Thoracic aorta (tissue), 2 donors: ENCODE results near the gene RBM24. TPM values are rescaled to one million over a fixed set of nuclear protein-coding genes. Genes with fewer than 3 reads are reported as not detected.
"Not testable (repeated sequence)": the region's sequence is repeated elsewhere in the genome, so short reads cannot be mapped to it uniquely, and the experiment has no call there.

ENCODE experiments used
- ATAC-seq: fragments of 150-250 bp; one replicate; pipeline ENCODE4 v1.8.0; 2017; ENCODE audit warnings: low read depth; ENCODE audit not compliant: insufficient number of reproducible peaks, low FRiP score
- DNase-seq: peaks from one replicate; pipeline ENCODE4 v3.0.0-alpha.2; 2020; ENCODE audit warnings: low spot score
- H3K27ac ChIP-seq, 2 donors: fragments of 200-600 bp; sonication (generic); 1 replicate in 1 of 2; 2 replicates in 1 of 2; pipeline ENCODE4 v1.5.1; 2016; ENCODE audit warnings: mild to moderate bottlenecking in 2 of 2, moderate library complexity in 2 of 2
- H3K27me3 ChIP-seq: fragments of 200-600 bp; sonication (generic); replicated peaks from 2 replicates; pipeline ENCODE4 v1.6.0; 2016; ENCODE audit warnings: mild to moderate bottlenecking; ENCODE audit not compliant: insufficient read depth
- H3K36me3 ChIP-seq: fragments of 200-600 bp; sonication (generic); one replicate; pipeline ENCODE4 v1.5.1; 2016
- H3K4me1 ChIP-seq, 2 donors: fragments of 200-600 bp; sonication (generic); 1 replicate in 1 of 2; 2 replicates in 1 of 2; pipeline versions ENCODE4 v1.5.1 to v1.6.0; 2016; ENCODE audit warnings: low read depth in 2 of 2, mild to moderate bottlenecking in 1 of 2; ENCODE audit not compliant: control insufficient read depth in 1 of 2
- H3K4me3 ChIP-seq: fragments of 200-600 bp; sonication (generic); 2 replicates; pipeline ENCODE4 v1.5.1; 2016; ENCODE audit warnings: mild to moderate bottlenecking
- H3K9me3 ChIP-seq: fragments of 200-600 bp; sonication (generic); 2 replicates; pipeline ENCODE4 v1.5.1; 2016
- CTCF ChIP-seq: fragments of 200-600 bp; sonication (generic); IDR thresholded peaks from one replicate; pipeline ENCODE4 v1.5.1; 2019; ENCODE audit warnings: antibody characterized with exemption
- total RNA-seq, 2 donors: library from RNA; depleted of rRNA; stranded (reverse); fragments of >200 nt; gene quantifications; one replicate each; pipeline versions ENCODE4 v1.1.0 to v1.2.3, GENCODE V29; 2016

The RBM24 gene
- total RNA-seq, 2 donors from 2014 or later = 1.3 to 7.9 TPM

GRCh38 chr6:17313971-17314370 lies 32.8 kb downstream of the RBM24 start:
- no peak for TF ChIP-seq CTCF
- Histone ChIP-seq H3K9me3 (no peaks in the 10 kb centered on the region), H3K4me1 (no peaks in the 10 kb centered on the region), H3K36me3 (no peaks in the 10 kb centered on the region), H3K27me3 (no peaks in the 10 kb centered on the region), H3K27ac (no peak overlapping the region), H3K4me3 (no peak overlapping the region)
- DNase-seq (no peak), ATAC-seq (no peak)

GRCh38 chr6:17315262-17315661 lies 34.1 kb downstream of the RBM24 start:
- no peaks in the 10 kb centered on the region for H3K36me3 ChIP-seq
- no peak overlapping the region for H3K4me3 ChIP-seq
- no peaks in the 10 kb centered on the region for H3K4me1 ChIP-seq
- H3K9me3 ChIP-seq = no peaks in the 10 kb centered on the region
- ATAC-seq (no peak), DNase-seq (no peak)
- no peak for TF ChIP-seq CTCF
- H3K27ac ChIP-seq = no peak overlapping the region
- H3K27me3 ChIP-seq = no peaks in the 10 kb centered on the region

GRCh38 chr6:17318435-17319165 lies 37.4 kb downstream of the RBM24 start:
- TF ChIP-seq CTCF = no peak
- no peaks in the 10 kb centered on the region for H3K9me3 ChIP-seq
- H3K36me3 ChIP-seq = no peaks in the 10 kb centered on the region
- no peak for ATAC-seq
- no peaks in the 10 kb centered on the region for H3K27me3 ChIP-seq
- no peaks in the 10 kb centered on the region for H3K4me1 ChIP-seq
- no peak overlapping the region for H3K27ac ChIP-seq
- H3K4me3 ChIP-seq = no peak overlapping the region
- no peak for DNase-seq

- H3K4me3 ChIP-seq, DNase-seq, H3K27ac ChIP-seq, H3K27me3 ChIP-seq, H3K9me3 ChIP-seq, H3K4me1 ChIP-seq, ATAC-seq, H3K36me3 ChIP-seq: not testable (repeated sequence)
Observed at GRCh38 chr6:17320266-17320665, 39.1 kb downstream of the RBM24 start.

- DNase-seq (no peak), ATAC-seq (no peak)
- Histone ChIP-seq H3K4me3 (no peak overlapping the region), H3K27ac (no peak overlapping the region), H3K9me3 (no peaks in the 10 kb centered on the region), H3K36me3 (no peaks in the 10 kb centered on the region), H3K27me3 (no peaks in the 10 kb centered on the region), H3K4me1 (no peaks in the 10 kb centered on the region)
- TF ChIP-seq CTCF = no peak
Observed at GRCh38 chr6:17331238-17331637, 50.1 kb downstream of the RBM24 start.

GRCh38 chr6:17334265-17334664 lies 53.1 kb downstream of the RBM24 start:
- ATAC-seq (no peak), DNase-seq (no peak)
- Histone ChIP-seq H3K9me3 (no peaks in the 10 kb centered on the region), H3K36me3 (no peaks in the 10 kb centered on the region), H3K4me3 (no peak overlapping the region), H3K4me1 (no peaks in the 10 kb centered on the region), H3K27ac (no peak overlapping the region), H3K27me3 (no peaks in the 10 kb centered on the region)
- TF ChIP-seq CTCF = no peak
